Middle frontal gyrus (tissue), 1 donor: Measurements from ENCODE around the gene CSNK1A1.
"Not testable (repeated sequence)": the region's sequence is repeated elsewhere in the genome, so short reads cannot be mapped to it uniquely, and the experiment has no call there.

Experiments
- DNase-seq: peaks from one replicate; pipeline ENCODE4 v3.0.0-alpha.2; 2015; ENCODE audit warnings: low spot score; ENCODE audit errors: extremely low spot score

The CSNK1A1 gene

GRCh38 chr5:149572576-149573231 lies 21.5 kb upstream of the CSNK1A1 start:
- no peak for DNase-seq

GRCh38 chr5:149572170-149572569 lies 20.9 kb upstream of the CSNK1A1 start:
- no peak for DNase-seq

- DNase-seq: no peak
Measured at GRCh38 chr5:149567226-149567625, 16.0 kb upstream of the CSNK1A1 start.

GRCh38 chr5:149564542-149565140 lies 13.4 kb upstream of the CSNK1A1 start:
- peak; percentile 79 for DNase-seq

GRCh38 chr5:149563466-149563865 lies 12.2 kb upstream of the CSNK1A1 start:
- DNase-seq: no peak

- no peak for DNase-seq
Measured at GRCh38 chr5:149561848-149562247, 10.6 kb upstream of the CSNK1A1 start.

GRCh38 chr5:149559706-149560105 lies 8.5 kb upstream of the CSNK1A1 start:
- DNase-seq: no peak

- DNase-seq: no peak
Measured at GRCh38 chr5:149552553-149553160, 1.4 kb upstream of the CSNK1A1 start.

- no peak for DNase-seq
Measured at GRCh38 chr5:149552038-149552494, 827 bp upstream of the CSNK1A1 start.

GRCh38 chr5:149550594-149551226 lies 529 bp downstream of the CSNK1A1 start:
- DNase-seq: no peak

- no peak for DNase-seq
Measured at GRCh38 chr5:149550268-149550583, 1.0 kb downstream of the CSNK1A1 start.

GRCh38 chr5:149549461-149550267 lies 1.6 kb downstream of the CSNK1A1 start:
- peak; percentile 39 for DNase-seq

GRCh38 chr5:149546974-149547373 lies 4.3 kb downstream of the CSNK1A1 start:
- no peak for DNase-seq

- DNase-seq: no peak
Measured at GRCh38 chr5:149545327-149545726, 5.9 kb downstream of the CSNK1A1 start.

GRCh38 chr5:149544028-149544420 lies 7.2 kb downstream of the CSNK1A1 start:
- DNase-seq: no peak

- DNase-seq: no peak
Measured at GRCh38 chr5:149543361-149544027, 7.7 kb downstream of the CSNK1A1 start.

- DNase-seq: no peak
Measured at GRCh38 chr5:149541893-149542292, 9.3 kb downstream of the CSNK1A1 start.

GRCh38 chr5:149540089-149540488 lies 11.2 kb downstream of the CSNK1A1 start:
- no peak for DNase-seq

GRCh38 chr5:149537374-149537975 lies 13.8 kb downstream of the CSNK1A1 start:
- no peak for DNase-seq

- not testable (repeated sequence) for DNase-seq
Measured at GRCh38 chr5:149535787-149536186, 15.5 kb downstream of the CSNK1A1 start.

GRCh38 chr5:149532413-149532812 lies 18.8 kb downstream of the CSNK1A1 start:
- DNase-seq: no peak
